Osteocyte (in vitro differentiated cells): ENCODE measurements around the gene TOX2. TPM values are rescaled to one million over a fixed set of nuclear protein-coding genes. Genes with fewer than 3 reads are reported as not detected.

Source experiments
- DNase-seq: peaks from one replicate; pipeline ENCODE4 v3.0.0; 2021; ENCODE audit warnings: mixed read lengths; ENCODE audit not compliant: unreplicated experiment; ENCODE audit errors: extremely low spot score
- H3K27ac Mint-ChIP-seq: one replicate; pipeline ENCODE4 v1.8.0; 2021; ENCODE audit warnings: mild to moderate bottlenecking, mixed read lengths; ENCODE audit not compliant: unreplicated experiment
- H3K27me3 Mint-ChIP-seq: one replicate; pipeline ENCODE4 v1.8.0; 2021; ENCODE audit warnings: mixed read lengths; ENCODE audit not compliant: unreplicated experiment
- H3K36me3 Mint-ChIP-seq: one replicate; pipeline ENCODE4 v1.8.0; 2021; ENCODE audit warnings: mixed read lengths; ENCODE audit not compliant: unreplicated experiment
- H3K4me1 Mint-ChIP-seq: one replicate; pipeline ENCODE4 v1.8.0; 2021; ENCODE audit warnings: mixed read lengths; ENCODE audit not compliant: unreplicated experiment
- H3K4me3 Mint-ChIP-seq: one replicate; pipeline ENCODE4 v1.8.0; 2021; ENCODE audit warnings: mild to moderate bottlenecking, moderate library complexity, mixed read lengths; ENCODE audit not compliant: unreplicated experiment
- H3K9me3 Mint-ChIP-seq: one replicate; pipeline ENCODE4 v1.8.0; 2021; ENCODE audit warnings: mixed read lengths; ENCODE audit not compliant: unreplicated experiment
- total RNA-seq: library from RNA; stranded (reverse); gene quantifications from 2 replicates; pipeline ENCODE4 v1.2.1, GENCODE V29; 2021
- TF ChIP-seq, protein P1 (sequence below): fragments of 200-600 bp; sonication (generic); IDR thresholded peaks from 2 replicates; pipeline ENCODE4 v1.5.0; 2021; ENCODE audit warnings: antibody characterized with exemption, mild to moderate bottlenecking, moderate library complexity

Gene TOX2
- total RNA-seq, 1 donor from 2014 or later = not detected

DNA sequence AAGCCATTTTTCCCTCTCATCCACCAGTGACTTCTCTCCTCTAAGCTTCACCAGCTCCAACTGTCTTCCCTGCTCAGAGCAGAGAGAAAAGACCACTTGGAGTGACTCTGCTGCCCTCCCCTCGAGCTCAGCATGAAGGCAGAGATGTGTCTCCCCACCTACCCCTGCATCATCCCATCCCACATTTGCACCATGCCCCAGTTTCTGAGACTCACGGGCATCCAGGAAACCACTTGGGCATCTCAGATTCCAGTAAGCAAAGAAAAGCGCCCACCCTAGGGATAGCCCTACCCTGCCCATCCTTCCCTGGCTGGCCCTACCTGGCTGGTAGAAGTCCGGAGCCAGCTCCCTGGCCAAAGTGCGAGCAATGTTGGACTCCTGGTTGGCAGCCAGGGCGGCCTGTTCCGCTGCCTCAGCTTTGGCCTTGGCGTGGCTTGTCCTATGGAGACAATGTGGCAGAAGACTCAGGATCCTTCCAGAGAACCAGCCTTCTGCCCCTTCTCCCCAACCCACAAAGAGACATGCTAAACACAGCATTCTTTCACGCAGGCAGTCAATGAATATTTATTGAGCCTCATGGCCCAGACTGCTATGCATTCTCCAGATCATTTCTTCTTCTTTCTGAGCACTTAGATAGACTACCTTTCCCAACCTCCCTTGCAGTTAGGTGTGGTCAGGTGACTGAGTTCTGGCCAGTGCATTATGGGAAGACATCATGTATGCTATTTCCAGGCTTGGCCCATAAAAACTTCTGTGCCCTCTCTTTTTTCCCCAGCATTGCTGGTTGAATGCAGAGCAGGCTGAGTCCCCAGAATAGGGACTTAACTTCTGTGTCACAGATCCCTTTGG lies 203.8 kb downstream of the TOX2 start:
- H3K4me3 Mint-ChIP-seq = no peak overlapping the region
- H3K36me3 Mint-ChIP-seq = no peaks in the 10 kb centered on the region
- DNase-seq = no peak
- H3K27ac Mint-ChIP-seq = no peak overlapping the region
- TF ChIP-seq, protein P1, sequence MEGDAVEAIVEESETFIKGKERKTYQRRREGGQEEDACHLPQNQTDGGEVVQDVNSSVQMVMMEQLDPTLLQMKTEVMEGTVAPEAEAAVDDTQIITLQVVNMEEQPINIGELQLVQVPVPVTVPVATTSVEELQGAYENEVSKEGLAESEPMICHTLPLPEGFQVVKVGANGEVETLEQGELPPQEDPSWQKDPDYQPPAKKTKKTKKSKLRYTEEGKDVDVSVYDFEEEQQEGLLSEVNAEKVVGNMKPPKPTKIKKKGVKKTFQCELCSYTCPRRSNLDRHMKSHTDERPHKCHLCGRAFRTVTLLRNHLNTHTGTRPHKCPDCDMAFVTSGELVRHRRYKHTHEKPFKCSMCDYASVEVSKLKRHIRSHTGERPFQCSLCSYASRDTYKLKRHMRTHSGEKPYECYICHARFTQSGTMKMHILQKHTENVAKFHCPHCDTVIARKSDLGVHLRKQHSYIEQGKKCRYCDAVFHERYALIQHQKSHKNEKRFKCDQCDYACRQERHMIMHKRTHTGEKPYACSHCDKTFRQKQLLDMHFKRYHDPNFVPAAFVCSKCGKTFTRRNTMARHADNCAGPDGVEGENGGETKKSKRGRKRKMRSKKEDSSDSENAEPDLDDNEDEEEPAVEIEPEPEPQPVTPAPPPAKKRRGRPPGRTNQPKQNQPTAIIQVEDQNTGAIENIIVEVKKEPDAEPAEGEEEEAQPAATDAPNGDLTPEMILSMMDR = no peak
- no peaks in the 10 kb centered on the region for H3K9me3 Mint-ChIP-seq
- no peaks in the 10 kb centered on the region for H3K27me3 Mint-ChIP-seq
- peaks cover 15% of the 10 kb centered on the region for H3K4me1 Mint-ChIP-seq

Other genes starting within 250 kb of the TOX2 start
- gene MYBL2, start 247.7 kb upstream of the TOX2 start, total RNA-seq = 14.7 and 16.1 TPM in 2 replicates
- not detected in 2 replicates for gene GTSF1L, start 187.8 kb upstream of the TOX2 start, total RNA-seq